WERI-Rb-1 (cell line): ENCODE measurements around the gene PPM1L.

ENCODE experiments used
- DNase-seq: peaks from one replicate; pipeline ENCODE4 v3.0.0-alpha.2; 2020
- H3K27ac ChIP-seq: fragments of 250-450 bp; sonication (Bioruptor Pico); 2 replicates; pipeline ENCODE4 v1.5.1; 2020; ENCODE audit warnings: mild to moderate bottlenecking, moderate library complexity
- H3K27me3 ChIP-seq: fragments of 250-450 bp; sonication (Bioruptor Pico); 2 replicates; pipeline ENCODE4 v1.5.1; 2021; ENCODE audit warnings: mild to moderate bottlenecking, low read depth, moderate library complexity; ENCODE audit not compliant: insufficient read depth, severe bottlenecking
- H3K36me3 ChIP-seq: fragments of 250-450 bp; sonication (Bioruptor Pico); 2 replicates; pipeline ENCODE4 v1.5.1; 2020; ENCODE audit warnings: mild to moderate bottlenecking, moderate library complexity
- H3K4me3 ChIP-seq: 2 replicates; pipeline ENCODE4 v1.5.1; 2011; ENCODE audit warnings: low read depth, mild to moderate bottlenecking, control low read depth, low read length
- H3K9me3 ChIP-seq: fragments of 250-450 bp; sonication (Bioruptor Pico); 2 replicates; pipeline ENCODE4 v1.5.1; 2021; ENCODE audit warnings: mild to moderate bottlenecking, moderate library complexity; ENCODE audit not compliant: severe bottlenecking
- TF ChIP-seq, protein P1 (sequence below): IDR thresholded peaks from 2 replicates; pipeline ENCODE4 v1.5.1; 2011; ENCODE audit warnings: low read depth, mild to moderate bottlenecking, control low read depth, inconsistent platforms, low read length

Gene PPM1L

DNA sequence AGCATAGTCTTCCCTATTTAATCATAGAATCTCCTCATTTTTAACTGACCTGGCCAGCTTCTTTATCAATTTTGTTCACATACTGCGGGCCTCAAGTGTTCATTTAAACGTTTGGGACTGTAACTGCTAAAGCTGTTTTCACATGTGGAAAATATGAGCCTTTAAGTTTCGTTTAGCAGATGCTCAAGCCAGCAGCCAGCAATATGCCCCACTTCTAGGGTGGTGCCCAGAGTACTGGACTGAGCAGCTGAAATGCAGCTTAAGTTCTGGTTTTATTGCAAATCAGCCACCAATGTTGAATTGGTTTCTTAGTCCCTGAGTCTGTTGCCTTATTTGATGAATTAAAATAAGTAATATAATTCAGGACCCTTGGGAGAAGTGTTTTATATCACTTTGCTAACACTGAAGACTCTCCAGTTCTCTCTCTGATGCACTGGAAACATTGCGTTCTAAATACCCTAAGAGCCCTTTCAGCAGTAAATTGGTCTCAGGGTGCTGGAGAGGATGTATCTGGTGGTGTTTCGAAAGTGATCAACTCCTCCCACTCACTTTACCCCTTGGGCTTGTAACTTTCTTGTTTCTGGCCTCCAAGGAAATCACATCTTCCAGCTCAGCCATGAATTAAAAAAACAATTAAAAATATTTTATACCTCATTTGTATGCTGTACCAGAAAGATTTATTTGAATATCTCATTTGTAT, 287.5 kb downstream of the PPM1L start:
- H3K4me3 ChIP-seq, result no peak overlapping the region
- TF ChIP-seq, protein P1, sequence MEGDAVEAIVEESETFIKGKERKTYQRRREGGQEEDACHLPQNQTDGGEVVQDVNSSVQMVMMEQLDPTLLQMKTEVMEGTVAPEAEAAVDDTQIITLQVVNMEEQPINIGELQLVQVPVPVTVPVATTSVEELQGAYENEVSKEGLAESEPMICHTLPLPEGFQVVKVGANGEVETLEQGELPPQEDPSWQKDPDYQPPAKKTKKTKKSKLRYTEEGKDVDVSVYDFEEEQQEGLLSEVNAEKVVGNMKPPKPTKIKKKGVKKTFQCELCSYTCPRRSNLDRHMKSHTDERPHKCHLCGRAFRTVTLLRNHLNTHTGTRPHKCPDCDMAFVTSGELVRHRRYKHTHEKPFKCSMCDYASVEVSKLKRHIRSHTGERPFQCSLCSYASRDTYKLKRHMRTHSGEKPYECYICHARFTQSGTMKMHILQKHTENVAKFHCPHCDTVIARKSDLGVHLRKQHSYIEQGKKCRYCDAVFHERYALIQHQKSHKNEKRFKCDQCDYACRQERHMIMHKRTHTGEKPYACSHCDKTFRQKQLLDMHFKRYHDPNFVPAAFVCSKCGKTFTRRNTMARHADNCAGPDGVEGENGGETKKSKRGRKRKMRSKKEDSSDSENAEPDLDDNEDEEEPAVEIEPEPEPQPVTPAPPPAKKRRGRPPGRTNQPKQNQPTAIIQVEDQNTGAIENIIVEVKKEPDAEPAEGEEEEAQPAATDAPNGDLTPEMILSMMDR, result no peak
- H3K27me3 ChIP-seq, result no peaks in the 10 kb centered on the region
- H3K27ac ChIP-seq, result no peak overlapping the region
- no peaks in the 10 kb centered on the region for H3K36me3 ChIP-seq
- H3K9me3 ChIP-seq, result no peaks in the 10 kb centered on the region
- DNase-seq, result no peak

DNA sequence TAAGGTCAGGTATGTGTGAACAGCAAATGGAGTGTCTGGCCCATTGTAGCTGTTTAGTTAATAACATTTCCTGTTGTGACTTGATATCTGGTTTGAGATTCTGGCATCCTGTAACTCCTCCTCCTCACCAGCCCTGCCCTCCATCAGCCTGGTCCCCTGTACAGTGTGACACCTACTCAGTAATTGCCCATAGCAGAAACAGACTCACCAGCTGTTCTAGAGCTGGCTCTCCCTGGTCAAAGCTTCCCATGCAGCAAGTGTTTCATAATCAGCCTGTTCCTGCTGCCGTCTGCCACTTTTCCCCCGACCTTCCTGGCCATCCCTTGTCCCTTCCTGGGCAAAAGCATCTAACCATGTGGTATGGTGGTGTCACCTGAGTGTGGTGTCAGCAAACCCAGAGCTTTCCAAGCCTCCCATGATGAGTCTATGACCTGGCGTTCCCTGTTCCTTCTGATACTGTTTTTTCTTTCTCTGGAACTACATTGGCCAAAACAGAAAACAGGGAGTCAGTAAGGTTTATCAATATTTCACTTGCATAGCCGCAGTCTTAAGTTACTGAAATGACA, 293.7 kb downstream of the PPM1L start:
- no peaks in the 10 kb centered on the region for H3K9me3 ChIP-seq
- no peak overlapping the region for H3K4me3 ChIP-seq
- DNase-seq, result no peak
- H3K36me3 ChIP-seq, result no peaks in the 10 kb centered on the region
- no peaks in the 10 kb centered on the region for H3K27me3 ChIP-seq
- H3K27ac ChIP-seq, result no peak overlapping the region
- TF ChIP-seq, protein P1, result no peak

DNA sequence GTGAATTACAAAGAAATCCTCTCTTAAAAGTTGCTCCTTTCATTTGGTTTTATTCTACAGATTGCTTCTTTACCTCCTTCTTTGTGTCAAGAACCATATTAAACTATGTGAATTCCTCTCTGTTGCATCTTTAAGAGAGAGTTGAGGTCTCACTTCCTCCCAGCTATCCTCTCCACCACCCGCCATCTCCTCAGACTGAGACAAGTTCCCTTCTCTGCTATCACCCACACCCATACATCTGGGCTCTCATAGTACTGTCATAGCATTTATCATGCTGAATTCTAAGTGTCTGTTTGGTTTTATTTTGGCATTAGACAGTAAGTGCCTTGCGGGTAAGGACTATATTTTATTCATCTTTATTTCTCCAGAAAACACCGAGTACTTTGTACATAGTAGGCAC, 294.9 kb downstream of the PPM1L start:
- no peaks in the 10 kb centered on the region for H3K36me3 ChIP-seq
- no peak for DNase-seq
- H3K27me3 ChIP-seq, result no peaks in the 10 kb centered on the region
- H3K4me3 ChIP-seq, result no peak overlapping the region
- TF ChIP-seq, protein P1, result no peak
- H3K27ac ChIP-seq, result no peak overlapping the region
- H3K9me3 ChIP-seq, result no peaks in the 10 kb centered on the region

DNA sequence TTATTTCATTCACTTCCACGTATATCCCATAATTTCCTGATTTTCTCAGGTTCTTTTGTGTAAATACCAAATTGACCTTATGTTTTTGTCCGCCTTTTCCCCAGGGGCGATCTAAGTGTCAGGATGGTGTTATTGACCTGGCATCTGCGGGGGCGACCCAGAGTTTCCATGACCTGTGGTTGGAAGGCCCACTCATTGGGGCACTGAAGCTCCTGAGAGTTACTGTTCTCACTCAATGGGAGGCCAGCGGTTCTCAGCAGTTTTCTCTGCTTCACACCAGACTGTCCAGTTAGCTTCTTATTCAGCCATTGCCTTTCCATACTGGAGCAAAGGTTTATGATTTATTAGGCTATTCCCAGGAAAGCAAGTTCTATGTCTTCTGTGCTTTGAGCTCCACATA, 295.8 kb downstream of the PPM1L start:
- Histone ChIP-seq H3K27ac (no peak overlapping the region), H3K36me3 (no peaks in the 10 kb centered on the region), H3K27me3 (no peaks in the 10 kb centered on the region), H3K9me3 (no peaks in the 10 kb centered on the region), H3K4me3 (no peak overlapping the region)
- no peak for DNase-seq
- TF ChIP-seq, protein P1, result no peak

DNA sequence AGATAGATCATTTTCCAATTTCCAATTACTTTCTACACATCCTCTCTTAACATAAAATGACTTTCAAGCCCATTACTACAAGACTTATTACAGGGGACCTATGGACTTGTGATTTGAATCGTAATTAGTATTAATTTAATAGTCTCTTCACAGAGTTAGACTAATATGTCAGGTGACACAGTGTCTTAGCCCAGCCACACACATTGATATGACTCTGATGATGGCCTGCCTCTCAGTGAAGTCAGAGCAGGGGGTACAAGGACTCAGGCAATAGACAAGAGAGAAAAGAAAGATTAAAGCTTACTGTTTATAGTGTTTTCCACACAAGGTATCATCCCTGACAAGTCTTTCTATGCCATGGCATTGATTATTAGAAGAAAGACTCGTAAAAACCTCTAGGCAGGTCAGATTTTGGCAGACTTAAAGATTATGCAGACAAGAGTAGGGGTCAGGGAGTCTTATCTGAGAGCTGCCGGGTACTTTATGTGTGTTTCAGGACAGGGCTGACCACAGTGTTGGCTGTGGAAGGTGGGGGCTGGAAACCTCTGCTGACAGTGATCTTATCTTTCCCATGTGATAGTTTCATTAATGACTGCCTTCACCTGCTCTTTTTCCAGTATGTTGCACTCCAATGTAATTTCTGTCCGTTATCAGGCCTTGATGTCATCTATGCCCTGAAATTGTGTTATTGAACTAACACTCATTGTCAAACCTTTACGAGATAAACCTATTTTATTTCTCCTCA, 299.0 kb downstream of the PPM1L start:
- H3K4me3 ChIP-seq, result no peak overlapping the region
- no peak overlapping the region for H3K27ac ChIP-seq
- H3K9me3 ChIP-seq, result no peaks in the 10 kb centered on the region
- H3K36me3 ChIP-seq, result no peaks in the 10 kb centered on the region
- no peaks in the 10 kb centered on the region for H3K27me3 ChIP-seq
- no peak for DNase-seq
- TF ChIP-seq, protein P1, result no peak
